ENCODE results near the gene TEX48.

TEX48 gene

GRCh38 chr9:114684036-114684435 is 2.0 kb upstream of the TEX48 start:
- Mint-ChIP-seq H3K4me1 (peaks cover 41% of the 10 kb centered on the region), H3K27ac (peak overlapping the region; percentile 5), H3K36me3 (peaks cover 1% of the 10 kb centered on the region), H3K27me3 (peaks cover 2% of the 10 kb centered on the region), H3K9me3 (no peaks in the 10 kb centered on the region), H3K4me3 (peak overlapping the region; percentile 70)

- Mint-ChIP-seq H3K27ac (no peak overlapping the region), H3K27me3 (peaks cover 2% of the 10 kb centered on the region), H3K36me3 (peaks cover 1% of the 10 kb centered on the region), H3K9me3 (no peaks in the 10 kb centered on the region), H3K4me1 (peaks cover 41% of the 10 kb centered on the region), H3K4me3 (no peak overlapping the region)
Measured at GRCh38 chr9:114682846-114683245, 854 bp upstream of the TEX48 start.

GRCh38 chr9:114680259-114681001 is 1.6 kb downstream of the TEX48 start:
- Mint-ChIP-seq H3K9me3 (no peaks in the 10 kb centered on the region), H3K4me3 (no peak overlapping the region), H3K36me3 (no peaks in the 10 kb centered on the region), H3K27me3 (peaks cover 4% of the 10 kb centered on the region), H3K4me1 (peaks cover 24% of the 10 kb centered on the region), H3K27ac (no peak overlapping the region)

GRCh38 chr9:114678795-114679194 is 3.2 kb downstream of the TEX48 start:
- peaks cover 4% of the 10 kb centered on the region for H3K27me3 Mint-ChIP-seq
- H3K27ac Mint-ChIP-seq: no peak overlapping the region
- no peak overlapping the region for H3K4me3 Mint-ChIP-seq
- no peaks in the 10 kb centered on the region for H3K9me3 Mint-ChIP-seq
- no peaks in the 10 kb centered on the region for H3K36me3 Mint-ChIP-seq
- peaks cover 14% of the 10 kb centered on the region for H3K4me1 Mint-ChIP-seq

GRCh38 chr9:114678130-114678529 is 3.9 kb downstream of the TEX48 start:
- H3K4me1 Mint-ChIP-seq: peaks cover 11% of the 10 kb centered on the region
- no peaks in the 10 kb centered on the region for H3K36me3 Mint-ChIP-seq
- H3K4me3 Mint-ChIP-seq: no peak overlapping the region
- no peaks in the 10 kb centered on the region for H3K9me3 Mint-ChIP-seq
- no peak overlapping the region for H3K27ac Mint-ChIP-seq
- peaks cover 4% of the 10 kb centered on the region for H3K27me3 Mint-ChIP-seq

- H3K27me3 Mint-ChIP-seq: peaks cover 4% of the 10 kb centered on the region
- no peak overlapping the region for H3K27ac Mint-ChIP-seq
- H3K9me3 Mint-ChIP-seq: no peaks in the 10 kb centered on the region
- H3K4me3 Mint-ChIP-seq: no peak overlapping the region
- H3K4me1 Mint-ChIP-seq: peaks cover 8% of the 10 kb centered on the region
- no peaks in the 10 kb centered on the region for H3K36me3 Mint-ChIP-seq
Measured at GRCh38 chr9:114677418-114677817, 4.6 kb downstream of the TEX48 start.

- H3K27ac Mint-ChIP-seq: no peak overlapping the region
- peaks cover 7% of the 10 kb centered on the region for H3K4me1 Mint-ChIP-seq
- peaks cover 4% of the 10 kb centered on the region for H3K27me3 Mint-ChIP-seq
- H3K4me3 Mint-ChIP-seq: no peak overlapping the region
- H3K9me3 Mint-ChIP-seq: no peaks in the 10 kb centered on the region
- no peaks in the 10 kb centered on the region for H3K36me3 Mint-ChIP-seq
Measured at GRCh38 chr9:114676901-114677300, 5.1 kb downstream of the TEX48 start.

- Mint-ChIP-seq H3K4me1 (no peaks in the 10 kb centered on the region), H3K4me3 (no peak overlapping the region), H3K9me3 (no peaks in the 10 kb centered on the region), H3K27me3 (peaks cover 3% of the 10 kb centered on the region), H3K36me3 (peaks cover 4% of the 10 kb centered on the region), H3K27ac (no peak overlapping the region)
Measured at GRCh38 chr9:114674798-114675540, 7.0 kb downstream of the TEX48 start.

- H3K36me3 Mint-ChIP-seq: peaks cover 4% of the 10 kb centered on the region
- H3K4me1 Mint-ChIP-seq: no peaks in the 10 kb centered on the region
- H3K27ac Mint-ChIP-seq: peak overlapping the region; percentile 8
- H3K9me3 Mint-ChIP-seq: no peaks in the 10 kb centered on the region
- H3K27me3 Mint-ChIP-seq: peaks cover 3% of the 10 kb centered on the region
- H3K4me3 Mint-ChIP-seq: no peak overlapping the region
Measured at GRCh38 chr9:114674076-114674797, 7.8 kb downstream of the TEX48 start.

GRCh38 chr9:114671605-114672004 is 10.4 kb downstream of the TEX48 start:
- H3K4me1 Mint-ChIP-seq: peaks cover 7% of the 10 kb centered on the region
- no peak overlapping the region for H3K27ac Mint-ChIP-seq
- peaks cover 4% of the 10 kb centered on the region for H3K36me3 Mint-ChIP-seq
- H3K9me3 Mint-ChIP-seq: no peaks in the 10 kb centered on the region
- H3K4me3 Mint-ChIP-seq: no peak overlapping the region
- H3K27me3 Mint-ChIP-seq: no peaks in the 10 kb centered on the region

- H3K36me3 Mint-ChIP-seq: peaks cover 4% of the 10 kb centered on the region
- no peak overlapping the region for H3K4me3 Mint-ChIP-seq
- H3K4me1 Mint-ChIP-seq: peaks cover 10% of the 10 kb centered on the region
- no peak overlapping the region for H3K27ac Mint-ChIP-seq
- no peaks in the 10 kb centered on the region for H3K9me3 Mint-ChIP-seq
- H3K27me3 Mint-ChIP-seq: no peaks in the 10 kb centered on the region
Measured at GRCh38 chr9:114669961-114670360, 12.0 kb downstream of the TEX48 start.

GRCh38 chr9:114668146-114668545 is 13.8 kb downstream of the TEX48 start:
- H3K36me3 Mint-ChIP-seq: peaks cover 4% of the 10 kb centered on the region
- H3K9me3 Mint-ChIP-seq: no peaks in the 10 kb centered on the region
- H3K4me3 Mint-ChIP-seq: no peak overlapping the region
- H3K27ac Mint-ChIP-seq: no peak overlapping the region
- peaks cover 10% of the 10 kb centered on the region for H3K4me1 Mint-ChIP-seq
- no peaks in the 10 kb centered on the region for H3K27me3 Mint-ChIP-seq

GRCh38 chr9:114666851-114667250 is 15.1 kb downstream of the TEX48 start:
- peaks cover 14% of the 10 kb centered on the region for H3K4me1 Mint-ChIP-seq
- H3K9me3 Mint-ChIP-seq: no peaks in the 10 kb centered on the region
- H3K4me3 Mint-ChIP-seq: no peak overlapping the region
- no peaks in the 10 kb centered on the region for H3K27me3 Mint-ChIP-seq
- H3K27ac Mint-ChIP-seq: no peak overlapping the region
- peaks cover 4% of the 10 kb centered on the region for H3K36me3 Mint-ChIP-seq

- Mint-ChIP-seq H3K4me3 (no peak overlapping the region), H3K36me3 (peaks cover 4% of the 10 kb centered on the region), H3K27me3 (no peaks in the 10 kb centered on the region), H3K27ac (no peak overlapping the region), H3K4me1 (peaks cover 14% of the 10 kb centered on the region), H3K9me3 (no peaks in the 10 kb centered on the region)
Measured at GRCh38 chr9:114666401-114666800, 15.6 kb downstream of the TEX48 start.

GRCh38 chr9:114664181-114664580 is 17.8 kb downstream of the TEX48 start:
- H3K27me3 Mint-ChIP-seq: no peaks in the 10 kb centered on the region
- peaks cover 14% of the 10 kb centered on the region for H3K4me1 Mint-ChIP-seq
- peaks cover 2% of the 10 kb centered on the region for H3K36me3 Mint-ChIP-seq
- no peak overlapping the region for H3K4me3 Mint-ChIP-seq
- no peaks in the 10 kb centered on the region for H3K9me3 Mint-ChIP-seq
- peak overlapping the region; percentile 14 for H3K27ac Mint-ChIP-seq

All from activated naive CD4-positive, alpha-beta T cell treated with anti-CD3 and anti-CD28 coated beads, Interleukin-2, amount 50 U/mL, for 24 hours (primary cell).